Type B pancreatic cell (in vitro differentiated cells): ENCODE measurements around the gene ATP6V1G3. TPM values are rescaled to one million over a fixed set of nuclear protein-coding genes. Genes with fewer than 3 reads are reported as not detected.

Source experiments
- DNase-seq: peaks from one replicate; pipeline ENCODE4 v3.0.0; 2021; ENCODE audit warnings: mixed read lengths; ENCODE audit not compliant: unreplicated experiment; ENCODE audit errors: extremely low spot score
- H3K27ac Mint-ChIP-seq: 2 replicates; pipeline ENCODE4 v1.8.0; 2021; ENCODE audit warnings: mild to moderate bottlenecking, mixed read lengths
- H3K27me3 Mint-ChIP-seq: 2 replicates; pipeline ENCODE4 v1.8.0; 2021; ENCODE audit warnings: mixed read lengths
- H3K36me3 Mint-ChIP-seq: 2 replicates; pipeline ENCODE4 v1.8.0; 2021; ENCODE audit warnings: mixed read lengths
- H3K4me1 Mint-ChIP-seq: one replicate; pipeline ENCODE4 v1.8.0; 2021; ENCODE audit warnings: mixed read lengths; ENCODE audit not compliant: unreplicated experiment
- H3K4me3 Mint-ChIP-seq: 2 replicates; pipeline ENCODE4 v1.8.0; 2021; ENCODE audit warnings: mild to moderate bottlenecking, mixed read lengths
- H3K9me3 Mint-ChIP-seq: 2 replicates; pipeline ENCODE4 v1.8.0; 2021; ENCODE audit warnings: mixed read lengths
- CTCF ChIP-seq: fragments of 200-600 bp; sonication (generic); conservative IDR thresholded peaks from 2 replicates; pipeline ENCODE4 v1.5.0; 2021; ENCODE audit warnings: antibody characterized with exemption, mild to moderate bottlenecking
- total RNA-seq: library from RNA; stranded (reverse); gene quantifications from 2 replicates; pipeline ENCODE4 v1.2.1, GENCODE V29; 2021; ENCODE audit warnings: low replicate concordance

Gene ATP6V1G3
- total RNA-seq, 1 donor from 2014 or later, result 0.89 TPM

- Mint-ChIP-seq H3K27me3 (no peaks in the 10 kb centered on the region), H3K27ac (no peak overlapping the region)
Observed at GRCh38 chr1:198497326-198498102, 43.0 kb downstream of the ATP6V1G3 start.

DNA sequence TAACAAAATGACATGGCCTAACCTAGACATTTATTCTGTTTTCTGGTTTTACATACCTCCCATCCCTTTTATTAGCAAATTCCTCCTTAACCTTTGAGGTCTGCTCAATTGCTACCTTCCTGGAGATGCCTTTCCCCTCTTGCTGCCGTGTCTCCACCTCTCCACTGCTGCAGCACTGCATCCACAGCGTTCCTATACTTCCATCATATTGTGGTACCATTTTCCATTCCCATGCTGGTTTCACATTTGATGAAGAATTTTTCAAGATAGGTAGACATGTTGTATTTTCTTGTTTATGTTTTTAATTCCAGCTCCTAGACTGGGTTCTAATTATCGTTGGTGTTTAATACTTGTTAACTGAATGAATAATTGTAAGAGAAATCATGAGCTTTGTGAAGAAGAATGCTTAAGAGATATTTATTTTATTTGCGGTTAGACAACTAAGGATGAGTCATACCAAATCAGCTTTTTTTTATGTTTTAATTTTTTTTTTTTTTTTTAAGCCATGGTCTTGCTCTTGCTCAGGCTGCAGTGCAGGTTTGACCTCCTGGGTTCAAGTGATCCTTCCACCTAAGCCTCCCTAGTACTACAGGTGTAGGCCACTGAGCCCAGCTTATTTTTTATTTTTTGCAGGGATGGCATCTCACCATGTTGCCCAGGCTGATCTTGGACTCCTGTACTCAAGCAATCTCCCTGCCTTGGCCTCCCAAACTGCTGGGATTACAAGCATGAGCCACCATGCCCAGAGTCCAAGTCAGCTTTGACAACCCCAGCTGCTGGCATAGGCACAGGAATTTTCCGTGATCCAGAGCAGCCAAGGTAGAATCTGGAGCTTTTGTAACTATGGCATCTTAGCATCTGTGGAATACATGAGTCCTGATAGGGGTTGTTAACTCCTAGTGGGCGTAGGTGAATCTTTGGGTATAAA lies 44.0 kb downstream of the ATP6V1G3 start:
- H3K4me1 Mint-ChIP-seq, result peaks cover 3% of the 10 kb centered on the region
- H3K27ac Mint-ChIP-seq, result no peak overlapping the region
- TF ChIP-seq CTCF, result no peak
- no peaks in the 10 kb centered on the region for H3K36me3 Mint-ChIP-seq
- DNase-seq, result no peak
- H3K9me3 Mint-ChIP-seq, result peaks cover 6% of the 10 kb centered on the region
- no peak overlapping the region for H3K4me3 Mint-ChIP-seq
- H3K27me3 Mint-ChIP-seq, result no peaks in the 10 kb centered on the region

More at GRCh38 chr1:198497326-198498102, 43.0 kb downstream of the ATP6V1G3 start:
- H3K36me3 Mint-ChIP-seq, result no peaks in the 10 kb centered on the region
- H3K4me3 Mint-ChIP-seq, result no peak overlapping the region
- H3K9me3 Mint-ChIP-seq, result peaks cover 6% of the 10 kb centered on the region
- DNase-seq, result no peak
- TF ChIP-seq CTCF, result no peak
- H3K4me1 Mint-ChIP-seq, result peaks cover 3% of the 10 kb centered on the region

DNA sequence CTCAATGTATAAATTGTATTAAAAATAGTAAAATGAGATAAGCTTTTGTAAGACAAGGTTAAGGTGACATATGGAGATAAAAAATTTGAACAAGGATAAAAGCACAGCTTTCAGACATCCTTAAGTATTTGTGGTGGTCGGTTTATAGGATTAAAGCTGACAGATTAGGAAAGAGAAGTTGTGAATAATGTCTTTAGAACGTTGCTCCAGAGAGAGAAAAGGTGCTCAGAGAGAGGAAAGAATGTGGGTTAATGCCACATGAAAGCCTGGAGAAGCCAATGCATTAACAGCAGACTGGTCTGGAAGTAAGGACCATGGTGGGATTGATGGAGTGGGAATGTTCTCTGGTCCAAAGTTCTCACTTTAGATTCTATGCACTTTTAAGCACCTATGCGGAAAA lies 44.8 kb downstream of the ATP6V1G3 start:
- H3K27me3 Mint-ChIP-seq, result no peaks in the 10 kb centered on the region
- TF ChIP-seq CTCF, result no peak
- peaks cover 6% of the 10 kb centered on the region for H3K9me3 Mint-ChIP-seq
- no peak overlapping the region for H3K4me3 Mint-ChIP-seq
- H3K36me3 Mint-ChIP-seq, result no peaks in the 10 kb centered on the region
- no peak overlapping the region for H3K27ac Mint-ChIP-seq
- no peak for DNase-seq
- H3K4me1 Mint-ChIP-seq, result peaks cover 3% of the 10 kb centered on the region

- H3K36me3 Mint-ChIP-seq, result no peaks in the 10 kb centered on the region
- no peak for DNase-seq
- H3K4me1 Mint-ChIP-seq, result peaks cover 3% of the 10 kb centered on the region
- H3K27ac Mint-ChIP-seq, result no peak overlapping the region
- H3K27me3 Mint-ChIP-seq, result no peaks in the 10 kb centered on the region
- no peak for TF ChIP-seq CTCF
- no peak overlapping the region for H3K4me3 Mint-ChIP-seq
- peaks cover 6% of the 10 kb centered on the region for H3K9me3 Mint-ChIP-seq
Observed at GRCh38 chr1:198494658-198495103, 45.8 kb downstream of the ATP6V1G3 start.

DNA sequence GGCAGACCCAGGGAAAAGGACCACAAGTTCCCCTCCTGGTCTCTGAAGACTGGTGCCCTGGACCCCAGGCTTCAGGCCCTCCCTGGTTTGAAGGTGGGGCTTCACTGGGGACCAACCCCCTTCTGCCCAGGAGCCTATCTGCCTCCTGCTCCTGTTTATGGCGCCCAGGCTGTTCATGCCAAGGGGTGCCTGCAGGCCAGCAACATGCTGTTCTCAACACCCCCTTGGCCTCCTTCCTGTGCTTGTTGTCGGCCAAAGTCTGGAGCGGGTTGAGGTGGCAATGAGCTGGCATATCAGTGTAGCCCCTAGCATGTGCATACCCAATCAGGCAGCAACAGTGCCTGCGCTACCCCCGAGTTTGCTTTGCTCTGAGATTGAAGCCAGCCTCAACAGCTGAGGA lies 46.3 kb downstream of the ATP6V1G3 start:
- no peak for DNase-seq
- Mint-ChIP-seq H3K27ac (no peak overlapping the region), H3K9me3 (peaks cover 6% of the 10 kb centered on the region), H3K27me3 (no peaks in the 10 kb centered on the region), H3K4me1 (peaks cover 3% of the 10 kb centered on the region), H3K4me3 (no peak overlapping the region), H3K36me3 (no peaks in the 10 kb centered on the region)
- no peak for TF ChIP-seq CTCF
